Measurements from ENCODE around the gene TEDC2. TPM values are rescaled to one million over a fixed set of nuclear protein-coding genes. Genes with fewer than 3 reads are reported as not detected.

The TEDC2 gene
- total and polyA plus RNA-seq, 2 experiments from 2014 or later = 27.3 to 34.4 TPM

DNA sequence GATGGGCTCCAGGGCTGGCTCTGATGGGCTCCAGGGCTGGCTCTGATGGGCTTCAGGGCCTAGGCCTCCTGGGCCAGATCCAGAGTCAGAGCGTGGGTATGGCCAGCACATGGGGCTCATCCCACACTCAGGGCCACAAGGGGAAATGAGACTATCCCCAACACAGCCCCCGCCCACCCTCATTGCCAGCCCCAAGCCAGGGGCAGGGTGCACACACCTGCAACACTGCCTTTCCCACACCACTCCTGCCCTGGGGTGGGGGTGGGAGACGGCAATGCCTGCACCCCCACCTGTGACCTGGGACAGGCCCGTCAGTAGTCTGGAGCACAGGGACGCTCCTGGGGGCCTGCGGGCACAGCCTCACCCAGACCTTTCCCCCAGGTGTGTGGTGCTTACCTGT lies 39.5 kb downstream of the TEDC2 start:
- Histone ChIP-seq H3K4me3 (no peak overlapping the region), H3K27me3 (no peaks in the 10 kb centered on the region), H3K9me3 (ENCODE audit: low read depth) (no peaks in the 10 kb centered on the region), H3K4me1 (ENCODE audit: low read depth) (peaks cover 9% of the 10 kb centered on the region), H3K27ac (no peak overlapping the region), H3K36me3 (peaks cover 6% of the 10 kb centered on the region)
- TF ChIP-seq, protein P1, sequence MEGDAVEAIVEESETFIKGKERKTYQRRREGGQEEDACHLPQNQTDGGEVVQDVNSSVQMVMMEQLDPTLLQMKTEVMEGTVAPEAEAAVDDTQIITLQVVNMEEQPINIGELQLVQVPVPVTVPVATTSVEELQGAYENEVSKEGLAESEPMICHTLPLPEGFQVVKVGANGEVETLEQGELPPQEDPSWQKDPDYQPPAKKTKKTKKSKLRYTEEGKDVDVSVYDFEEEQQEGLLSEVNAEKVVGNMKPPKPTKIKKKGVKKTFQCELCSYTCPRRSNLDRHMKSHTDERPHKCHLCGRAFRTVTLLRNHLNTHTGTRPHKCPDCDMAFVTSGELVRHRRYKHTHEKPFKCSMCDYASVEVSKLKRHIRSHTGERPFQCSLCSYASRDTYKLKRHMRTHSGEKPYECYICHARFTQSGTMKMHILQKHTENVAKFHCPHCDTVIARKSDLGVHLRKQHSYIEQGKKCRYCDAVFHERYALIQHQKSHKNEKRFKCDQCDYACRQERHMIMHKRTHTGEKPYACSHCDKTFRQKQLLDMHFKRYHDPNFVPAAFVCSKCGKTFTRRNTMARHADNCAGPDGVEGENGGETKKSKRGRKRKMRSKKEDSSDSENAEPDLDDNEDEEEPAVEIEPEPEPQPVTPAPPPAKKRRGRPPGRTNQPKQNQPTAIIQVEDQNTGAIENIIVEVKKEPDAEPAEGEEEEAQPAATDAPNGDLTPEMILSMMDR (IDR thresholded peaks at IDR 0.05; ENCODE audit: low read depth, low read length) = no peak
- no peak for DNase-seq (ENCODE audit: low read depth in 1 of 2, low spot score in 1 of 2)

DNA sequence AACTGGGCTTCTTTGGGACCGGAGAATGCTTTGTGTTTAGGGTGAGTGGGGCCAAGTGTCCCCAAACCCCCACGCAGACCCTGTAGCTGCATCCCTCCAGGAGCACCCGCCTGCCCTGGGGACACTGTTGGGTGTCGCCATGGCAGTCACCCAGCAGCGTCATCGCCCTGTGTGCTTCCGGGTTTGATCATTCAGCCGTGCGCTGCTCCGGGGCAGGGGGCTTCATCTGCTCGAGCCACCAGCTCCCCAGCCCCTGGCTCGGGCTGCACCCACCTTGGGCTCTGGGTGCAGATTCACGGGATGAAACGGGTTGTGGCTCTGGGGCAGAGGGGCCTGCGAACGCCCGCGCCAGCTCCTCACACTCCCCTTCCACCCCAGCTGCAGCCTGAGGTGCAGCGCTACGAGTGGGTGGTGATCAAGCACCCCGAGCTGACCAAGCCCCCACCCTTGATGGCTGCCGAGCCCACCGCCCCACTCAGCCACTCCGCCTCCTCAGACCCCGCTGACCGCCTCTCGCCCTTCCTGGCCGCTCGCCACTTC lies 40.1 kb downstream of the TEDC2 start:
- TF ChIP-seq, protein P1 (IDR thresholded peaks at IDR 0.05; ENCODE audit: low read depth, low read length) = no peak
- DNase-seq (ENCODE audit: low read depth in 1 of 2, low spot score in 1 of 2) = no peak
- Histone ChIP-seq H3K36me3 (peaks cover 6% of the 10 kb centered on the region), H3K27ac (no peak overlapping the region), H3K9me3 (ENCODE audit: low read depth) (no peaks in the 10 kb centered on the region), H3K4me1 (ENCODE audit: low read depth) (peaks cover 9% of the 10 kb centered on the region), H3K4me3 (no peak overlapping the region), H3K27me3 (no peaks in the 10 kb centered on the region)

DNA sequence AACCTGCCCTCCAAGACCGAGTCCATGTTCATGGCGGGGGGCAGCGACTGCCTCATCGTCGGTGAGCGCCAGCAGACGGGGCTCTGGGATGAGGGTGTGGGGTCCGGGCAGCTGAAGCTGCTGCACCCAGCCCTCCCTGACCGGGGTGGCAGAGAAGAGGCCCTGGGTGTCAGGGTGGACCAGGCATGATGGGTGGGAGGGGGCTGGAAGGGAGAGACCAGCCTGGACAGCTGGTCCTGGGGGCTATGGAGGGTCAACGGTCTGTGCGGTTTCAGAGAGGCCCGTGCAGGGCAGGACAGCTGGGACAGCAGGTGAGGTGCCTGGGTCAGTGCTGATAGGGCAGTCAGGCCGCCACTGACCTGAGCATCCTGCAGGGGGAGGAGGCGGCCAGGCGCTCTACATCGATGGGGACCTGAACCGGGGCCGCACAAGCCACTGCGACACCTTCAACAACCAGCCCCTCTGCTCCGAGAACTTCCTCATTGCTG lies 40.6 kb downstream of the TEDC2 start:
- no peak overlapping the region for H3K27ac ChIP-seq

DNA sequence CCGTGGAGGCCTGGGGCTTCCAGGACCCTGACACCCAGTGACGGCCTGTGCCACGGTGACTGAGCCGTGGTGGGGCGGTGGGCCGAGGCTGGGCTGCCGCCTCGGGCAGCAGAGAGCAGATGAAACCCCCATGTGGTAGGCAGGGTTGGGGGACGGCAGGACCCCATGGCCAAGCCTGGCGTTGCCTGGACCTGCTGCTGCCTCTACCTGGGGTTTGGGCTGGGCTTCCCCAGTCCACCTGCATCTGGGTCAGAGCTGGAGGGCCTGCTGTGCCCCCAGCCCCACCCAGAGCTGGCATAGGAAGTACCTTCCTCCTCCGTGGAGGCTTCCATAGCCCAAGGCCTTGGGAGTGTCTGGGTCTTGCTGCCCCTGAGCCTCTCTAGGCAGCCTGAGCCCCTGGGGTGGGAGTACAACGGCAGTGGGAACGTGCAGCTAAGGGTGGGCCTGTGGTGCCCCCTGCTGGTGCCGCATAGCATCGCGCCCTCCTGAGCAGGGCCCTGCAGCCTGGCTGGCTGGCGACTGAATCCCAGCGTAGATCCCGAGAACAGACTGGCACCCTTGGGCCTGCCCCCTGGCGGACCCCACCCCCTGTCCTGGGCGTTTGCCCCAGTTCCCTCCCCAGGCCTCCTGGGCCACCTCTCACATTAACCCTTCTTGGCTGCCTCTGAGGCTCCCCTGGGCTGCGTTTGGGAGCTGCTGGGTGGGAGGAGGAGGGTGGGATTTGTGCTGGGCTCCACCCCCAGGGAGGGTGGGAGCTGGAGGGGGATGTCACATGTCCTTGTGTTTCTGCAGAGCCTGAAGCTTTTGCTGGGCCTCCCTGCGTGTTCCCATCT lies 41.2 kb downstream of the TEDC2 start:
- DNase-seq (ENCODE audit: low read depth in 1 of 2, low spot score in 1 of 2) = peak; percentile 88
- peaks cover 6% of the 10 kb centered on the region for H3K36me3 ChIP-seq
- no peak overlapping the region for H3K27ac ChIP-seq
- peak overlapping the region; percentile 33 for H3K4me3 ChIP-seq
- H3K27me3 ChIP-seq = no peaks in the 10 kb centered on the region
- H3K4me1 ChIP-seq (ENCODE audit: low read depth) = peaks cover 9% of the 10 kb centered on the region
- H3K9me3 ChIP-seq (ENCODE audit: low read depth) = no peaks in the 10 kb centered on the region
- TF ChIP-seq, protein P1 (IDR thresholded peaks at IDR 0.05; ENCODE audit: low read depth, low read length) = peak; percentile 94

More for the DNA sequence above, 40.6 kb downstream of the TEDC2 start:
- Histone ChIP-seq H3K9me3 (ENCODE audit: low read depth) (no peaks in the 10 kb centered on the region), H3K27me3 (no peaks in the 10 kb centered on the region), H3K4me1 (ENCODE audit: low read depth) (peaks cover 9% of the 10 kb centered on the region), H3K36me3 (peaks cover 6% of the 10 kb centered on the region), H3K4me3 (no peak overlapping the region)
- TF ChIP-seq, protein P1 (IDR thresholded peaks at IDR 0.05; ENCODE audit: low read depth, low read length) = no peak
- no peak for DNase-seq (ENCODE audit: low read depth in 1 of 2, low spot score in 1 of 2)

DNA sequence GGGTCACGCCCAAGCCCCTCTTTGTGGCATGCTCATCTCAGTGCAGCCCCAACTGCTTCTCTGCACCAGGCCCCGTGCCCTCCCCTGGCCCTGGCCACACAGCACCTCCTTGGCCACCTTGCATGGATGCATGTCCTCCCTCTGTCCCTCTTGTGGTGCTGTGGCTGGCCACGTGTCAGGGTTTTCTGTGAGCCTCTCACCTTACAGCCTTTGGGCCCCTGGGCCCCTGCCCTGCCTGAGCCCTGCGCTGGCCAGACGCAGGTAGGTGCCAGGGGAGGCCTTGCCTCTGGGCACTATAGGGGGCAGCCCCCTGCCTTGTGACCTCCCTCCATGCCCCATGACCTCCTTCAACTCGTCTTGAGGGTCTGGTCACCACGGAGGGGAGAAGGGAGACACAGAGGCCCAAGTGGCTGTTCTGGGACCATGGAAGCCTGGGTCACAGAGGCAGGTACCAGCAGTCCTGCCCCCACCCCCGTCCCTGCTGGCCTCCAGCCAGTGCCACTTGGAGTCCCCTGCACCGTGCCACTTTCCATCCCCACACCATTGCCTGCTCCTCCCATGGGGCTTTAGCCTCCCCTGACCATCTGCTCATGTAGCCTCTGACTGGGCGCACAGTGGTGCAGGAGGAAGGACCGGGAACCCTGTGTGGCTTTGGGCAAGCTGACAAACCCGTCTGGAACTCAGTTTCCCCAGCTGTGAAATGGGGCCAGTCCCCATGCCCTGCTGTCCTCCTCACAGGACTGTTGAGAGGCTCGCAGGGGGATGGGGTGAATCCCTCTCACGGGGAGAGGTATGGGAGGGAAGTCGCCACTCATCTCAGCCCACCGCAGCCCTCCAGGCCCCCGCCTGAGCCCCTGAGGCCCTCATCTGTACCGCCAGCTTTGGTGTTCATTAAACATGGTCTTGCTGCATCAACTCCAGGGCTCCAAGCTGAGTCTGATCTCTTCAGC lies 42.3 kb downstream of the TEDC2 start:
- H3K27me3 ChIP-seq = no peaks in the 10 kb centered on the region
- no peak overlapping the region for H3K4me3 ChIP-seq
- H3K4me1 ChIP-seq (ENCODE audit: low read depth) = peaks cover 9% of the 10 kb centered on the region
- H3K27ac ChIP-seq = peak overlapping the region; percentile 16
- DNase-seq (ENCODE audit: low read depth in 1 of 2, low spot score in 1 of 2) = no peak
- H3K9me3 ChIP-seq (ENCODE audit: low read depth) = no peaks in the 10 kb centered on the region
- H3K36me3 ChIP-seq = peaks cover under 1% of the 10 kb centered on the region
- TF ChIP-seq, protein P1 (IDR thresholded peaks at IDR 0.05; ENCODE audit: low read depth, low read length) = no peak

Data from cardiac muscle cell (in vitro differentiated cells and primary cell).